GM12892 (cell line): ENCODE results near the gene ATF6.

Experiments
- DNase-seq: peaks from one replicate; pipeline ENCODE4 v3.0.0; 2011; ENCODE audit not compliant: insufficient read length
- FAIRE-seq: peaks from 2 replicates; lab custom pipeline; 2011; peaks lifted over from hg19 to GRCh38; lab: Jason Lieb, UNC
- POLR2A ChIP-seq: IDR thresholded peaks from 2 replicates; pipeline ENCODE4 v1.6.1; 2011; ENCODE audit warnings: low read depth, low read length, control low read depth
- POLR2AphosphoS5 ChIP-seq: IDR thresholded peaks from 2 replicates; pipeline ENCODE4 v1.6.1; 2011; ENCODE audit warnings: low read depth, low read length, control low read depth
- TAF1 ChIP-seq: IDR thresholded peaks from 2 replicates; pipeline ENCODE4 v1.6.1; 2011; ENCODE audit warnings: low read depth, mild to moderate bottlenecking, control low read depth, low read length, borderline replicate concordance

The ATF6 gene

GRCh38 chr1:161936786-161937185, 170.7 kb downstream of the ATF6 start:
- DNase-seq (no peak), FAIRE-seq (no peak)
- TF ChIP-seq POLR2A (no peak), POLR2AphosphoS5 (no peak), TAF1 (no peak)

DNA sequence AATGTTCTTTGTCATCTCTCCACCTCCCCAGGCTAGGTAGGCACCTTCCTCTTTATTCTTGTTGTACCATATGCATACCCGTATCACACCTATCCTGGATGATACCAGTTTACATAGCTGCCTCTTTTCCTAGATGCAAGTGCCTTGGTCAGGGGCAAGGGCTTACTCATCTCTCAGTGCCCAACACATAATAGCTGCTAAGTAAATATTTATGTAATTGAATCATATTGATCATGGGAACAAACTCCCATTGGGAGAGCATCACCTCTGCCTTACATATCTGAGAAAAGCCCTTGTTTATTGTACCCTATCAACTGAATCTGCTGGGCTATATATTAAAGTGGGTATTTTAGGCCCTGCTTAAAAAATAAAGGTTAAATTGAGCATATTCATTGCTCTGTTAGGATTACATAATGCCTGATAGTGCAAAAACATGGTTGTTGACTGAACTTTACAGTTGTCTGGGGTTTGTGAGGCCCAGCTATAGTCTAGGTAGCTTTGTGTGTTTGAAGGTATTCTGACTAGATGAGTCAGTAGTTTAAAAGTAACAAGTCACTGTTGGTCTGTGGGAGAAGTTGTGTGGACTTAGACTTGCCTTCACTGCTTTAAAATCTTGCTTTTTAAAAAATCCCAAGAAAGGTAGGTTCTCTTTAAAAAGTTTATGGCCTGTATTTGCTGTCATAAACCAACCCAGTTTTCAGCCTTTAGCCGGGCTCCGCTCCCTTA, 174.9 kb downstream of the ATF6 start:
- TF ChIP-seq POLR2AphosphoS5 (no peak), POLR2A (no peak)
- DNase-seq (no peak), FAIRE-seq (no peak)

- FAIRE-seq: no peak
Measured at GRCh38 chr1:161941726-161942436, 175.8 kb downstream of the ATF6 start.

DNA sequence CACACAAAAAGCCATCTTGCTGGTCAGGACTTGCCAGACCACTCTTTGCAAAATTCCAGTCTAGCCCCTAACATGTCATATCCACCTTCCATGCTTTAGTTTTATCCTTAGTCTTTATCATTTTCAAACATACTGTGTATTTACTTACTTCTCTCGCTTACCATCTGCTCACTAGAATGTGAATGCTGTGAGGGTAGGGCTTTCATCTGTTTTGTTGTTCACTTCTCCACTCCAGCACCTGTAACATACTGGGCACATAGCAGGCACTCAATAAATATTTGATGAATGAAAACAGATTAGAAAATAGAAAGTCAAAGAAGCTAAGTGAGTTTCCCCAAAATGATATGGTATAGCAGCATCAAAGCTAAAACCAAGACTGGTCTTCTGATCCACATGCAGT, 177.6 kb downstream of the ATF6 start:
- no peak for TF ChIP-seq TAF1
- no peak for TF ChIP-seq POLR2AphosphoS5
- no peak for DNase-seq
- no peak for FAIRE-seq

More at GRCh38 chr1:161941726-161942436, 175.8 kb downstream of the ATF6 start:
- DNase-seq: no peak
- no peak for TF ChIP-seq TAF1
- no peak for TF ChIP-seq POLR2A
- no peak for TF ChIP-seq POLR2AphosphoS5

- no peak for FAIRE-seq
- no peak for TF ChIP-seq POLR2AphosphoS5
- no peak for TF ChIP-seq POLR2A
- TF ChIP-seq TAF1: no peak
Measured at GRCh38 chr1:161944381-161944780, 178.3 kb downstream of the ATF6 start.

GRCh38 chr1:161945306-161946060, 179.4 kb downstream of the ATF6 start:
- TF ChIP-seq POLR2A (no peak), TAF1 (no peak), POLR2AphosphoS5 (no peak)
- FAIRE-seq (no peak), DNase-seq (no peak)

More at GRCh38 chr1:161944381-161944780, 178.3 kb downstream of the ATF6 start:
- DNase-seq: no peak

- TF ChIP-seq TAF1 (no peak), POLR2AphosphoS5 (no peak), POLR2A (no peak)
- DNase-seq (no peak), FAIRE-seq (no peak)
Measured at GRCh38 chr1:161946071-161946987, 180.2 kb downstream of the ATF6 start.

- DNase-seq: no peak
- no peak for FAIRE-seq
- TF ChIP-seq POLR2AphosphoS5: no peak
- no peak for TF ChIP-seq POLR2A
- no peak for TF ChIP-seq TAF1
Measured at GRCh38 chr1:161948435-161948834, 182.3 kb downstream of the ATF6 start.

DNA sequence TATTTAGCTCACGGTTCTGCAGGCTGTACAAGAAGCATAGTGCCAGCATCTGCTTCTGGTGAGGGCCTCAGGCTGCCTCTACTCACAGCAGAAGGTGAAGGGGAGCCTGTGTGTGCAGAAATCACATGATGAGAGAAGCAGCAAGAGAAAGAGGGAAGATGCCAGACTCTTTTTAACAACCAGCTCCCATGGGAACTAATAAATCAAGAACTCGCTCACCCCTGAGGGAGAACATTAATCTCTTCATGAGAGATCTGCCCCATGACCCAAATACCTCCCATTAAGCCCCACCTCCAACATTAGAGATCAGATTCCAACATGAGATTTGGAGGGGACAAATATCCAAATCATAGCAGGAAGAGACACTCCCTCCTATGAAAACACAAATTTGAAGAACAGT, 183.4 kb downstream of the ATF6 start:
- TF ChIP-seq POLR2A (no peak), POLR2AphosphoS5 (no peak), TAF1 (no peak)
- DNase-seq (no peak), FAIRE-seq (no peak)

DNA sequence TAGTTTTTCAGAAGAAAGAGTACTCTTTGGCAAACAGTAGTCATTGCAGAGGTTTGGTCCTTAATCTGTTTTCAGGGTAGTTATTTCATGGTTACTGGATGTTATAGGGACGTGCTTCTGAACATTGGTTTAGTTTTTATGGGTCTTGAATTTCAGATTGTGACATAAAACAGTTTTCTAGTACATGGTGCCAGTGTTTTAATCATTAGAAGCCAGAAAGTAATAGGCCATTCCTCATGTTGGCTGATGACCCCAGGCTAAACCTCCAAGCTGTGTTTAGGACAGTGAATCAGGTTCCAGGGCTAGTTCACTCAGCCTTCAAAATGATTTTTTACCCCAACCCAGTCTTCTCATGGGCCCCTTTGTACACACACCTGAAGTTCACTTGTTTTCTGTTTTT, 184.3 kb downstream of the ATF6 start:
- TF ChIP-seq TAF1 (no peak), POLR2AphosphoS5 (no peak), POLR2A (no peak)
- DNase-seq: no peak
- peak; percentile 17 for FAIRE-seq
